IMR-90 (cell line): ENCODE data around the gene CD1D. TPM values are rescaled to one million over a fixed set of nuclear protein-coding genes. Genes with fewer than 3 reads are reported as not detected.

ENCODE experiments used
- ATAC-seq: fragments of 200-7000 bp; cut with Tn5 transposase; 2 replicates; pipeline ENCODE4 v1.9.1; 2020; ENCODE audit warnings: low read depth, mild to moderate bottlenecking, moderate library complexity
- BruUV-seq: library from RNA; stranded (reverse); fragments of 400-500 nt; replicated peaks from 2 replicates; lab custom pipeline; 2021; lab: Mats Ljungman, UMichigan
- CTCF ChIA-PET: fragments of 300-600 bp; formaldehyde crosslinking; extraction: SDS; loops from one replicate; lab custom pipeline; 2021; ENCODE audit warnings: antibody characterized with exemption; lab: Yijun Ruan, JAX
- POLR2A ChIA-PET: fragments of 300-600 bp; sonication (Branson Sonifier 250); formaldehyde crosslinking; loops from one replicate; lab custom pipeline; 2022; ENCODE audit warnings: antibody characterized with exemption; ENCODE audit not compliant: unreplicated experiment; lab: Charles Lee
- DNase-seq: peaks from one replicate; pipeline ENCODE4 v3.0.0; 2013
- H2AFZ ChIP-seq: replicated peaks from 2 replicates; pipeline ENCODE3; 2013; ENCODE audit warnings: low read length, mild to moderate bottlenecking; ENCODE audit not compliant: poor library complexity
- H2AK5ac ChIP-seq: 2 replicates; pipeline ENCODE4 v1.6.1; 2013; ENCODE audit warnings: low read depth, low read length, inconsistent platforms
- H2AK9ac ChIP-seq: replicated peaks from 2 replicates; pipeline ENCODE3; 2013; ENCODE audit warnings: mild to moderate bottlenecking, low read depth, low read length, moderate library complexity; ENCODE audit not compliant: poor library complexity
- H2BK120ac ChIP-seq: 2 replicates; pipeline ENCODE4 v1.6.1; 2013; ENCODE audit warnings: low read depth, low read length, inconsistent platforms
- H2BK15ac ChIP-seq: 3 replicates; pipeline ENCODE4 v1.6.1; 2013; ENCODE audit warnings: low read depth, low read length, inconsistent platforms
- H2BK20ac ChIP-seq: 2 replicates; pipeline ENCODE4 v1.6.1; 2013; ENCODE audit warnings: low read depth, mild to moderate bottlenecking, inconsistent platforms, low read length, moderate library complexity
- H2BK5ac ChIP-seq: 2 replicates; pipeline ENCODE4 v1.6.1; 2013; ENCODE audit warnings: mild to moderate bottlenecking, low read depth, low read length, inconsistent platforms; ENCODE audit not compliant: poor library complexity, severe bottlenecking
- H3K14ac ChIP-seq: replicated peaks from 2 replicates; pipeline ENCODE4 v1.6.1; 2013; ENCODE audit warnings: low read depth, low read length, inconsistent platforms
- H3K18ac ChIP-seq: 2 replicates; pipeline ENCODE4 v1.6.1; 2013; ENCODE audit warnings: low read depth, low read length, control low read depth
- H3K23ac ChIP-seq: 2 replicates; pipeline ENCODE4 v1.6.1; 2013; ENCODE audit warnings: low read depth, low read length, inconsistent platforms
- H3K27ac ChIP-seq: 2 replicates; pipeline ENCODE4 v1.5.1; 2013; ENCODE audit warnings: mild to moderate bottlenecking, control low read depth, low read length; ENCODE audit not compliant: insufficient read depth
- H3K27me3 ChIP-seq: 2 replicates; pipeline ENCODE4 v1.6.1; 2013; ENCODE audit warnings: low read length; ENCODE audit not compliant: control insufficient read depth, insufficient read depth
- H3K36me3 ChIP-seq: 2 replicates; pipeline ENCODE4 v1.6.1; 2013; ENCODE audit warnings: low read length, mixed read lengths; ENCODE audit not compliant: control insufficient read depth, insufficient read depth
- H3K4ac ChIP-seq: 2 replicates; pipeline ENCODE4 v1.6.1; 2013; ENCODE audit warnings: low read depth, low read length, inconsistent platforms
- H3K4me1 ChIP-seq: 2 replicates; pipeline ENCODE4 v1.6.1; 2013; ENCODE audit warnings: low read length, mixed read lengths; ENCODE audit not compliant: control insufficient read depth, insufficient read depth
- H3K4me2 ChIP-seq: 2 replicates; pipeline ENCODE4 v1.6.1; 2013; ENCODE audit warnings: low read depth, mild to moderate bottlenecking, control low read depth, low read length, moderate library complexity
- H3K4me3 ChIP-seq: 2 replicates; pipeline ENCODE4 v1.5.1; 2013; ENCODE audit warnings: low read depth, mild to moderate bottlenecking, control low read depth, low read length, moderate library complexity; ENCODE audit not compliant: insufficient read depth
- H3K56ac ChIP-seq: 2 replicates; pipeline ENCODE4 v1.6.1; 2013; ENCODE audit warnings: low read length, inconsistent platforms; ENCODE audit not compliant: insufficient read depth; ENCODE audit errors: extremely low read depth
- H3K79me1 ChIP-seq, 2 experiments: 2 replicates each; pipeline ENCODE4 v1.6.1; 2013; ENCODE audit warnings: low read length in 2 of 2, inconsistent platforms in 1 of 2, low read depth in 1 of 2
- H3K9ac ChIP-seq: 2 replicates; pipeline ENCODE4 v1.6.1; 2013; ENCODE audit warnings: low read depth, low read length, control low read depth
- H3K9me1 ChIP-seq: 2 replicates; pipeline ENCODE4 v1.6.1; 2013; ENCODE audit warnings: low read length, inconsistent platforms; ENCODE audit not compliant: insufficient read depth
- H3K9me3 ChIP-seq: 2 replicates; pipeline ENCODE4 v1.6.1; 2013; ENCODE audit warnings: low read length; ENCODE audit not compliant: control insufficient read depth, insufficient read depth
- H4K20me1 ChIP-seq: 2 replicates; pipeline ENCODE4 v1.6.1; 2013; ENCODE audit warnings: low read length, inconsistent platforms; ENCODE audit not compliant: insufficient read depth
- H4K5ac ChIP-seq: 2 replicates; pipeline ENCODE4 v1.6.1; 2013; ENCODE audit warnings: mild to moderate bottlenecking, low read depth, low read length, control low read depth
- H4K8ac ChIP-seq, 2 experiments: 2 replicates each; pipeline ENCODE4 v1.6.1; 2013; ENCODE audit warnings: low read depth in 2 of 2, low read length in 2 of 2, control low read depth in 1 of 2, inconsistent platforms in 1 of 2
- H4K91ac ChIP-seq: 2 replicates; pipeline ENCODE4 v1.6.1; 2013; ENCODE audit warnings: low read depth, low read length, inconsistent platforms; ENCODE audit not compliant: insufficient read depth
- CHD1 ChIP-seq: IDR thresholded peaks from 2 replicates; pipeline ENCODE4 v1.6.1; 2012; ENCODE audit warnings: low read depth, low read length, improper control_type of control experiment
- FOS ChIP-seq: fragments of 150-350 bp; IDR thresholded peaks from 2 replicates; pipeline ENCODE4 v1.6.1; 2016; ENCODE audit warnings: low read depth, low read length
- MAFK ChIP-seq: IDR thresholded peaks from 2 replicates; pipeline ENCODE4 v1.6.1; 2012; ENCODE audit warnings: low read depth, low read length, improper control_type of control experiment
- MXI1 ChIP-seq: IDR thresholded peaks from 2 replicates; pipeline ENCODE4 v1.6.1; 2012; ENCODE audit warnings: low read depth, mild to moderate bottlenecking, low read length, moderate library complexity, borderline replicate concordance
- NFE2L2 ChIP-seq: fragments of 150-350 bp; IDR thresholded peaks from 2 replicates; pipeline ENCODE4 v1.6.1; 2016; ENCODE audit warnings: low read depth, mild to moderate bottlenecking, low read length
- RAD21 ChIP-seq: IDR thresholded peaks from 2 replicates; pipeline ENCODE4 v1.6.1; 2012; ENCODE audit warnings: low read length, improper control_type of control experiment
- SMC3 ChIP-seq: fragments of 150-350 bp; IDR thresholded peaks from 2 replicates; pipeline ENCODE4 v1.6.1; 2016; ENCODE audit warnings: low read depth, mild to moderate bottlenecking, antibody characterized with exemption, low read length, moderate library complexity
- WGBS, 2 experiments: methylation state at CpG; one replicate each; pipeline versions ENCODE4 v1.1.5 to v1.1.7; 2013; ENCODE audit warnings: missing lambda C conversion rate in 2 of 2; ENCODE audit not compliant: insufficient read length in 1 of 2; ENCODE audit errors: extremely low coverage in 2 of 2; 5-methylcytosine and 5-hydroxymethylcytosine counted together
- dilution Hi-C: fragments of 300-500 bp; cut with HindIII; formaldehyde crosslinking; loops from one replicate; pipeline ENCODE4 v1.14.3; 2018; ENCODE audit warnings: low sequenced_read_pairs; ENCODE audit not compliant: unreplicated experiment
- in situ Hi-C: fragments of 300-500 bp; cut with MboI; formaldehyde crosslinking; loops from 3 replicates; pipeline ENCODE4 v1.14.3; 2019; ENCODE audit warnings: low sequenced_read_pairs, inconsistent platforms, mixed read lengths
- intact Hi-C: fragments of 100-400 bp; cut with micrococcal nuclease; formaldehyde crosslinking; loops from 2 replicates; pipeline ENCODE4 v1.10.0; 2022
- polyA plus RNA-seq, 3 experiments: library from polyadenylated mRNA; depleted of rRNA; stranded (reverse); fragments of >200 nt; gene quantifications; 2 replicates each; pipeline ENCODE4 v1.2.3, GENCODE V29; 2012; ENCODE audit warnings: low replicate concordance in 1 of 3
- total RNA-seq: library from RNA; depleted of rRNA; stranded (reverse); fragments of >200 nt; gene quantifications from 2 replicates; pipeline ENCODE4 v1.2.3, GENCODE V29; 2012
- TF ChIP-seq, protein P1 (sequence below): fragments of 150-350 bp; IDR thresholded peaks from 2 replicates; pipeline ENCODE4 v1.6.1; 2017; ENCODE audit warnings: mild to moderate bottlenecking, antibody characterized with exemption, low read length, low read depth
- TF ChIP-seq, protein P2 (sequence below): conservative IDR thresholded peaks from 2 replicates; pipeline ENCODE4 v1.5.1; 2012; ENCODE audit warnings: mild to moderate bottlenecking, low read depth, low read length, improper control_type of control experiment

Gene CD1D
- total and polyA plus RNA-seq, 2 of the 4 experiments (the other 2 are of a cell fraction), result not detected

DNA sequence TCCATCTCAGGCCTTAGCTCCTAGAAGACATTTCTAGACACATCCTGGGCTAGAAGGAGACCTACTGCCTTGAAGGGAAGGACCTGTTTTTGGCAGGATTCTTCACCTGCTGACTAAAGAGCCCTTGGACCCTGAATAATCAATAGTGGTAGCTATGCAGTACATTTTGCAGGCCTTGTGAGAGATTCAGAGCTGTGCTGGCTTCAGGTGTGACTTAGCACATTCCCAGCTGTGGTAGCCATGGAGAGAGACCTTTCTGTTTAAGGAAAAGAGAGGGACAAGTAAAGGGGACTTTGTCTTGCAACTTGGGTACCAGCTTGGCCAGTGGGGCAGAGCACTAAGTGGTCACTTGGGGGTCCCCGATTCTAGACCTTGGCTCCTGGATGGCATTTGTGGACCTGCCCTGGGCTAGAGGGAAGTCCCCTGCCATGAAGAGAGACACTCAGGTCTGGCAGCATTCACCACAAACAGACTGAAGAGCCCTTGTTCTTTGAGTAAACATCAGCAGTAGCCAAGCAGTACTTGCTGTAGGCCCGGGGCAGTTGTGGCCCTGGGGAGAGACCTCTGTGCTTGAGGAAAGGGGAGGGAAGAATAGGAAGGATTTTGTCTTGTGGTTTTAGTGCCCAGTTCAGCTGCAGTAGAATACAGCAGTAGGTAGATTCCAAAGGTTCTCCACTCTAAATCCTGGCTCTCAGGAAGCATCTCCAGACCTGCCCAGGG is 47.4 kb downstream of the CD1D start:
- WGBS, 2 experiments, result 67% methylated on average over 1 of the region's 2 CpGs; no CpG with 5 or more reads in 1 of the 2 experiments
- no peak overlapping the region for H2BK20ac ChIP-seq
- dilution Hi-C loops, result no loop called here
- H3K9me3 ChIP-seq, result no peaks in the 10 kb centered on the region
- ATAC-seq (no peak), DNase-seq (no peak)
- H3K14ac ChIP-seq, result no peak overlapping the region
- H3K4ac ChIP-seq, result no peak overlapping the region
- H3K4me3 ChIP-seq, result no peak overlapping the region
- H4K8ac ChIP-seq, result no peak overlapping the region
- no TSS peak for BruUV-seq
- no peak overlapping the region for H2BK120ac ChIP-seq
- no peaks in the 10 kb centered on the region for H4K20me1 ChIP-seq
- no peak overlapping the region for H3K56ac ChIP-seq
- H3K79me1 ChIP-seq, result no peaks in the 10 kb centered on the region
- H2BK15ac ChIP-seq, result no peak overlapping the region
- TF ChIP-seq FOS, result no peak
- no peak for TF ChIP-seq SMC3
- TF ChIP-seq CHD1, result no peak
- TF ChIP-seq, protein P1, sequence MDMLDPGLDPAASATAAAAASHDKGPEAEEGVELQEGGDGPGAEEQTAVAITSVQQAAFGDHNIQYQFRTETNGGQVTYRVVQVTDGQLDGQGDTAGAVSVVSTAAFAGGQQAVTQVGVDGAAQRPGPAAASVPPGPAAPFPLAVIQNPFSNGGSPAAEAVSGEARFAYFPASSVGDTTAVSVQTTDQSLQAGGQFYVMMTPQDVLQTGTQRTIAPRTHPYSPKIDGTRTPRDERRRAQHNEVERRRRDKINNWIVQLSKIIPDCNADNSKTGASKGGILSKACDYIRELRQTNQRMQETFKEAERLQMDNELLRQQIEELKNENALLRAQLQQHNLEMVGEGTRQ, result no peak
- no peak for TF ChIP-seq MAFK
- TF ChIP-seq RAD21, result no peak
- TF ChIP-seq, protein P2, sequence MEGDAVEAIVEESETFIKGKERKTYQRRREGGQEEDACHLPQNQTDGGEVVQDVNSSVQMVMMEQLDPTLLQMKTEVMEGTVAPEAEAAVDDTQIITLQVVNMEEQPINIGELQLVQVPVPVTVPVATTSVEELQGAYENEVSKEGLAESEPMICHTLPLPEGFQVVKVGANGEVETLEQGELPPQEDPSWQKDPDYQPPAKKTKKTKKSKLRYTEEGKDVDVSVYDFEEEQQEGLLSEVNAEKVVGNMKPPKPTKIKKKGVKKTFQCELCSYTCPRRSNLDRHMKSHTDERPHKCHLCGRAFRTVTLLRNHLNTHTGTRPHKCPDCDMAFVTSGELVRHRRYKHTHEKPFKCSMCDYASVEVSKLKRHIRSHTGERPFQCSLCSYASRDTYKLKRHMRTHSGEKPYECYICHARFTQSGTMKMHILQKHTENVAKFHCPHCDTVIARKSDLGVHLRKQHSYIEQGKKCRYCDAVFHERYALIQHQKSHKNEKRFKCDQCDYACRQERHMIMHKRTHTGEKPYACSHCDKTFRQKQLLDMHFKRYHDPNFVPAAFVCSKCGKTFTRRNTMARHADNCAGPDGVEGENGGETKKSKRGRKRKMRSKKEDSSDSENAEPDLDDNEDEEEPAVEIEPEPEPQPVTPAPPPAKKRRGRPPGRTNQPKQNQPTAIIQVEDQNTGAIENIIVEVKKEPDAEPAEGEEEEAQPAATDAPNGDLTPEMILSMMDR, result no peak
- TF ChIP-seq MXI1, result no peak
- TF ChIP-seq NFE2L2, result no peak
- no peak overlapping the region for H2BK5ac ChIP-seq
- H3K9ac ChIP-seq, result no peak overlapping the region
- no peaks in the 10 kb centered on the region for H3K27me3 ChIP-seq
- no peak overlapping the region for H3K23ac ChIP-seq
- no peaks in the 10 kb centered on the region for H3K9me1 ChIP-seq
- H3K18ac ChIP-seq, result no peak overlapping the region
- no peaks in the 10 kb centered on the region for H3K4me1 ChIP-seq
- no peak overlapping the region for H3K27ac ChIP-seq
- in situ Hi-C loops, result no loop called here
- intact Hi-C loops, result no loop called here
- no peak overlapping the region for H4K91ac ChIP-seq
- POLR2A ChIA-PET, result no interaction called here
- H3K36me3 ChIP-seq, result no peaks in the 10 kb centered on the region
- H4K5ac ChIP-seq, result no peak overlapping the region
- no peak overlapping the region for H2AFZ ChIP-seq
- no peak overlapping the region for H2AK5ac ChIP-seq
- H3K4me2 ChIP-seq, result no peak overlapping the region
- H2AK9ac ChIP-seq, result no peak overlapping the region
- CTCF ChIA-PET, result no interaction called here
